Large intestine (tissue), 3 donors: ENCODE data around the gene WDR7. TPM values are rescaled to one million over a fixed set of nuclear protein-coding genes. Genes with fewer than 3 reads are reported as not detected.

ENCODE experiments used
- DNase-seq, 2 donors: peaks; one replicate each; pipeline versions ENCODE4 v3.0.0 to v3.0.0-alpha.2; 2013
- H3K27ac ChIP-seq: one replicate; pipeline ENCODE4 v1.5.1; 2013; ENCODE audit warnings: low read length
- H3K27me3 ChIP-seq: 2 replicates; pipeline ENCODE4 v1.6.1; 2013; ENCODE audit warnings: low read length; ENCODE audit not compliant: control insufficient read depth, insufficient read depth
- H3K36me3 ChIP-seq: 2 replicates; pipeline ENCODE4 v1.6.1; 2013; ENCODE audit warnings: low read length; ENCODE audit not compliant: control insufficient read depth, insufficient read depth
- H3K4me1 ChIP-seq: one replicate; pipeline ENCODE4 v1.6.1; 2013; ENCODE audit warnings: low read length; ENCODE audit not compliant: control insufficient read depth, insufficient read depth
- H3K4me3 ChIP-seq: one replicate; pipeline ENCODE4 v1.5.1; 2013; ENCODE audit warnings: low read length
- H3K9me3 ChIP-seq: one replicate; pipeline ENCODE4 v1.6.1; 2013; ENCODE audit warnings: mild to moderate bottlenecking, low read depth, low read length, moderate library complexity; ENCODE audit not compliant: control insufficient read depth
- WGBS: methylation state at CpG from one replicate; pipeline ENCODE4 v1.1.5; 2013; ENCODE audit warnings: low lambda C conversion rate; ENCODE audit not compliant: insufficient coverage; 5-methylcytosine and 5-hydroxymethylcytosine counted together
- polyA plus RNA-seq: library from polyadenylated mRNA; unstranded; fragments of 120-200 nt; gene quantifications from one replicate; pipeline ENCODE4 v1.2.1, GENCODE V29; 2013

The WDR7 gene
- polyA plus RNA-seq, 1 donor = 9.0 TPM

- no peak for DNase-seq
- Histone ChIP-seq H3K4me3 (no peak overlapping the region), H3K9me3 (no peaks in the 10 kb centered on the region), H3K27me3 (peaks cover 2% of the 10 kb centered on the region), H3K36me3 (no peaks in the 10 kb centered on the region), H3K27ac (no peak overlapping the region), H3K4me1 (no peaks in the 10 kb centered on the region)
- no CpG with 5 or more reads among the region's 4 CpGs for WGBS
Measured at GRCh38 chr18:57058734-57059133, 407.6 kb downstream of the WDR7 start.

- Histone ChIP-seq H3K4me3 (no peak overlapping the region), H3K9me3 (no peaks in the 10 kb centered on the region), H3K36me3 (no peaks in the 10 kb centered on the region), H3K27ac (no peak overlapping the region), H3K4me1 (no peaks in the 10 kb centered on the region), H3K27me3 (peaks cover 6% of the 10 kb centered on the region)
- no CpG with 5 or more reads among the region's 5 CpGs for WGBS
- DNase-seq = peak in 1 of 2 donors; percentile 22
Measured at GRCh38 chr18:57059366-57059765, 408.2 kb downstream of the WDR7 start.

DNA sequence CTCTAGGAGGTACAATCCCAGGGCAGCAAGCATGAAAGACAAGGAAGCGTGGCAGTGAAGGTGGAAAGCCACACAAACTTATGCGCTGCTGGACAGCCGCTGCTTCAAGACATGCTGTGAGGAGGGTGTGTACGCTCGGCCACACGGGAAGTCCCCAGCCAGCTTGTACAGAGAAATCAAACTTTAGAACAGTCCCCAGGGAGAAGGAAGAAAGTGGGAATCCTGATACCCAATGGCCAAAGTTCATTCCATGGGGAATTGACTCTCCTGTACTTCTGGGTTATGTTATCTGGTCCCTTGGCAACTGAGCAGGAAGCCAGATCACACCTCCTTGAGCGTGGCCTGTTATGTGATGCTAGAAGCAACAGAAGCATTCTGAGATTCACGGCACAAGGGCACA lies 409.7 kb downstream of the WDR7 start:
- no peaks in the 10 kb centered on the region for H3K4me1 ChIP-seq
- no CpG with 5 or more reads among the region's 8 CpGs for WGBS

DNA sequence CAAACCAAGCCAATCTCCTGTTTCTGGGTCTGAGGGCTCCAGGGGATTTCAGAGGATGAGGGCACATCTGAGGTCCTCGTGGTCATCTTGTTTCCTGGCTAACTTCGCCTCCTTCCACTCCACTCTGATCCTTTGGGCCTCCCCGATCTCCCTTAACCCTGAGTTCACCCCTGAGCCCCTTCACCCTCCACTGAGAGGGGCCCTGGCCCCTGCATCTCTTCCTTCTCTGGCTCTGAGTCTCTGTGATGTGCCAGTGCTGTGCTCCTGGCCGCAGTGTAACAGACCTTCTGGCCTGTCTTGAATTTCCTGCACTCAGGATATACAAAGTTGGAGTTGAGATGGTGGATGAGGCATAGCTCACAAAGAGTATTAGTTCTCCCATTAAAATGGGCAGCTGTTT lies 411.0 kb downstream of the WDR7 start:
- no peaks in the 10 kb centered on the region for H3K4me1 ChIP-seq
- DNase-seq = no peak
- no CpG with 5 or more reads among the region's 4 CpGs for WGBS
- no peaks in the 10 kb centered on the region for H3K36me3 ChIP-seq
- no peak overlapping the region for H3K27ac ChIP-seq
- no peak overlapping the region for H3K4me3 ChIP-seq
- H3K27me3 ChIP-seq = peaks cover 7% of the 10 kb centered on the region
- no peaks in the 10 kb centered on the region for H3K9me3 ChIP-seq

More for the DNA sequence above, 409.7 kb downstream of the WDR7 start:
- H3K9me3 ChIP-seq = no peaks in the 10 kb centered on the region
- H3K4me3 ChIP-seq = no peak overlapping the region
- no peaks in the 10 kb centered on the region for H3K36me3 ChIP-seq
- H3K27ac ChIP-seq = no peak overlapping the region
- DNase-seq = peak; percentile 43 to 85
- H3K27me3 ChIP-seq = peaks cover 7% of the 10 kb centered on the region

- no peaks in the 10 kb centered on the region for H3K36me3 ChIP-seq
- peaks cover 7% of the 10 kb centered on the region for H3K27me3 ChIP-seq
- H3K4me1 ChIP-seq = no peaks in the 10 kb centered on the region
- H3K27ac ChIP-seq = no peak overlapping the region
- DNase-seq = no peak
- H3K9me3 ChIP-seq = no peaks in the 10 kb centered on the region
- H3K4me3 ChIP-seq = no peak overlapping the region
- WGBS = no CpG with 5 or more reads among the region's 11 CpGs
Measured at GRCh38 chr18:57062844-57063243, 411.7 kb downstream of the WDR7 start.

DNA sequence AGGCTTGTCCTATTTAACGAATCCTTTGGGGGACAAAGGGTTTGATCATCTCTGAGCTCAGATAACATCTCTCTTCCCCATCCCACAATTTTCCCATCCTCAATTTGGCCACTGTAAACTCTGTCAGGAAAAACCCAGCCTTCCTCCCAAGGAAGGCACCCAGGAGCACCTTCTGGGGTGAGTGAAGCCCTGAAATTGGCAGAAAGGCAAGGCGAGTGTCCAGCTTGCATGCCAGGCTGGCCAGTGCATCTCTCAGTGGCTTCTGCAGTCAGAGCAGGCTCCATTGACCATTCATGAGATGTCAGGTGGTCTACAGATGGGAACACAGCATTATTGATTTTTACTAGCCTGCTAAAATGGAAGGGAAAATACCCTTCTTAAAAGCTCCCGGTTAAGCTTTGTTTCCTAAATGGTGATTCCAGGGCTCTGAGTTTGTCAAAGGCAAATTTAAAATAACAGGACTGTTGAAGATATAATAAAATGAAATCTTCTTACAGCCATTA lies 412.5 kb downstream of the WDR7 start:
- Histone ChIP-seq H3K36me3 (no peaks in the 10 kb centered on the region), H3K27ac (no peak overlapping the region), H3K4me1 (no peaks in the 10 kb centered on the region), H3K27me3 (peaks cover 7% of the 10 kb centered on the region), H3K4me3 (no peak overlapping the region), H3K9me3 (no peaks in the 10 kb centered on the region)
- no CpG with 5 or more reads among the region's 3 CpGs for WGBS
- no peak for DNase-seq

- 91% methylated on average over 6 of the region's 9 CpGs for WGBS
- DNase-seq = no peak
- no peak overlapping the region for H3K27ac ChIP-seq
- peaks cover 17% of the 10 kb centered on the region for H3K27me3 ChIP-seq
- no peaks in the 10 kb centered on the region for H3K4me1 ChIP-seq
- no peak overlapping the region for H3K4me3 ChIP-seq
- no peaks in the 10 kb centered on the region for H3K9me3 ChIP-seq
- no peaks in the 10 kb centered on the region for H3K36me3 ChIP-seq
Measured at GRCh38 chr18:57073501-57074187, 422.5 kb downstream of the WDR7 start.

DNA sequence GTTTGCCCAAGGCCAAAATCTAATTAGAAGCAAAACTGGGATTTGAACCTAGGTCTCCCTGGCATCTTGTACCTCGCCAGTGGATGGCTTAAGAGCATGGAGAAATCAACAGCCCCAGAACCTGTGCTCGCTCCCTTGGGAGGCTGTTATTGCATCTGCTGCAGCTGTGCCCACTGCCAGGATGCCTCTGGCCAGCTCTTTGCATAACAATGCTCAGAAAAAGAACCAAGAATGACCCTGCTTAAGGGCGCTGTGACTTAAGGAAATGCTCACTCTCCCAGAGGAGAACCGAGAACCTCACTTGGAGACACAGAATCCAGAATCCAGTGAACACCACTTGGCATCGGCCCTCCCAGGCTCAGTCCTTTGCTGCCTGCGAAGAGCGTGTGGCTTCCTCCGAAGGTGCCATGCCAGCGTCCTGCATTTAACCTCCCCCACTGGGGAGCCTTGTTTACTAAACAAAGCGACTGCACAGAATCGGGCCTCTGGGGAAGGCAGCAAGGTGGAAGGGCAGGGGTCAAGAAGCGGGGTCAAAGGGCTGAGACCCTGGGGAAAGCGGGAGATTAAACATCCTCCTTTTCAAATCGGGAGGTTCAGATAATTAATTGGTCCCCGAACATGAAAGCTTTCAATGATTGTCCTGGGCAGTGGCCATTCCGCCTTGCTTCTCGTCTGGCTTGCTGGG lies 424.7 kb downstream of the WDR7 start:
- no peaks in the 10 kb centered on the region for H3K36me3 ChIP-seq
- 50% methylated on average over 2 of the region's 17 CpGs for WGBS
- no peak for DNase-seq
- no peaks in the 10 kb centered on the region for H3K9me3 ChIP-seq
- no peak overlapping the region for H3K4me3 ChIP-seq
- no peak overlapping the region for H3K27ac ChIP-seq
- H3K27me3 ChIP-seq = peaks cover 17% of the 10 kb centered on the region
- H3K4me1 ChIP-seq = no peaks in the 10 kb centered on the region

DNA sequence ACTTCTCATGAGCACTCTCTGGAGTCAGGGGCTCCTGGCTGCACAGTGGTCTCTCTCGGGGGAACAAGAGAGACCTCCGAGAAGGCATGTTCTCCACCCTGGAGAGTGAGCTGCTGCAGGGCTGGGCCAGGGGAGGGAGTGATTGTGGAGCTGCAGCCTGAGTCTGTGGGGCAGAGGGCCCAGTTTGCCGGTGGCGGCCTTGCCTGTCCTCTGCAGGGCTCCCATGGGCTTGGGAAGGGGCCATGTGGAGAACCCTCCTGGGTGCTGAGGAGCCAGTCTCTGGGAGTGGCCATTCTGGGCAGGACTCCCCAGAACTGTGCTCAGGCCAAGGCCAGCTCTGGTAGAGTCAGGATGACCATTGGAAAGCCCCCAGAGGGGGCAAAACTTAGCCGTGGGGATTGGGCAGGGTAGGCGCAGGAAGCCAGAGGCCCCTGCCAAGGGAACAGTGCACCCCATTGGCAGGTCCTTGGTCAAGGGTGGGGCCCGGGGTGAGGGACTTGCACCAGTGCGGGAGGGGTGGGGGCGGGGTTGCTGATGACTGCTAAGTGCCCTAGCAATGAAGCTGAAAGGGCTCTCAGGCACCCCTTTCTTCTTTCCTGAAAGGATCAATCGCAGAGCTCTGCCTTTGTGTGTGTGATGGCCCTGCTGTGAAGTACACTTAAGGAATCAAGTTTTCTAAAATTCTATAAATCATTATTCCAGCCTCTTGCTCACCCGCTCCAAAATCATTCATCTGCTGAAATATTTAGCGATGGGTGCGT lies 426.0 kb downstream of the WDR7 start:
- Histone ChIP-seq H3K4me1 (no peaks in the 10 kb centered on the region), H3K4me3 (no peak overlapping the region), H3K36me3 (no peaks in the 10 kb centered on the region), H3K27me3 (peaks cover 17% of the 10 kb centered on the region), H3K27ac (no peak overlapping the region), H3K9me3 (no peaks in the 10 kb centered on the region)
- no CpG with 5 or more reads among the region's 13 CpGs for WGBS
- no peak for DNase-seq

DNA sequence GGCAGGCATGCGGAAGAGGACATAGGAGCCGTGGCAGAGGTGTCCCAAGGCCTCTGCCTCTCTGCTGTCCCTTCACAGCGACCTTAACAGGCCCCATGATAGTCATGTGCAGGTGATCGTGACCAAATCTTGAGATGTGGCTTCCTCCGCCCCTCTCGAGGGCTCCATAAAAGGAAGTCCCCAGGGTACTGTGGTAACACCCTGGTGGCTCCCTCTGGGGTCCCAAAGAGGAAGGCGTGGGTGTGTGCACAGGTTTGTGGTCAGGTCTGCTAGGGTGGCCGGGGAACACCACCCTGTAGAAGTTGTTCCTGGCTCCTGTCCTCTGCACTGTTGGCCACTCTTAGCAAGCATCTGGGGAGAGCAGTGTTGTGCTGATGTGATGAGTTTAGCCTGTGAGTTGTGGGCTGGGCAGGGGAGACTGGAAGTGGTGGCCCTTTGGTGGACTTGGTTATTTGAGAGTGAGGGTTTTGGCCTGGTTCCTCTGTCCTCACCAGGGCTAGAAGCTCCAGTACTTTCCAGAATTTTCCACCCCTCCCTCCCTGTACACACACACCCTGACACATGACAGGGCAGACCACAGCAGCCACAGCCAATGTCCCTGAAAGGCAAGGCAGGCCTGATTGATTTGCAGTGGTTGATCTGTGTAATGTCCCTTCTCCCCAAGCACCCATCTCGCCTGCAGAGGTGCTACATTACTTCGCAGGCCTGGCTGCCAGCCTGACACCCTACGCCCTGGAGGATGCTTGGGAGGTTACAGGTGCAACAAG lies 426.8 kb downstream of the WDR7 start:
- peaks cover 17% of the 10 kb centered on the region for H3K27me3 ChIP-seq
- H3K36me3 ChIP-seq = no peaks in the 10 kb centered on the region
- no peak overlapping the region for H3K4me3 ChIP-seq
- no peak overlapping the region for H3K27ac ChIP-seq
- no peak for DNase-seq
- no peaks in the 10 kb centered on the region for H3K4me1 ChIP-seq
- no CpG with 5 or more reads among the region's 11 CpGs for WGBS
- no peaks in the 10 kb centered on the region for H3K9me3 ChIP-seq
